GM12878 (cell line): ENCODE measurements around the gene NPS. TPM values are rescaled to one million over a fixed set of nuclear protein-coding genes. Genes with fewer than 3 reads are reported as not detected.

Experiments
- ATAC-seq: fragments of 200-7000 bp; cut with Tn5 transposase; 3 replicates; pipeline ENCODE4 v1.9.1; 2020; ENCODE audit warnings: mild to moderate bottlenecking, moderate library complexity
- BruUV-seq: library from RNA; stranded (reverse); fragments of 400-500 nt; replicated peaks from 2 replicates; lab custom pipeline; 2021; lab: Mats Ljungman, UMichigan
- CTCF ChIA-PET: fragments of 300-600 bp; sonication (Branson Sonifier 250); formaldehyde crosslinking; extraction: SDS; loops from one replicate; lab custom pipeline; 2021; ENCODE audit warnings: inconsistent platforms; lab: Yijun Ruan, JAX
- POLR2A ChIA-PET: fragments of 350-600 bp; formaldehyde crosslinking; extraction: SDS; loops from one replicate; lab custom pipeline; 2021; ENCODE audit warnings: inconsistent platforms; lab: Charles Lee
- RAD21 ChIA-PET: fragments of 300-600 bp; sonication (Branson Sonifier 250); formaldehyde crosslinking; loops from one replicate; lab custom pipeline; 2023; ENCODE audit warnings: antibody characterized with exemption; ENCODE audit not compliant: unreplicated experiment; lab: Charles Lee
- SMC1A ChIA-PET: fragments of 300-600 bp; sonication (Branson Sonifier 250); formaldehyde crosslinking; loops from one replicate; lab custom pipeline; 2023; ENCODE audit not compliant: unreplicated experiment, uncharacterized antibody; lab: Charles Lee
- DNase-seq: peaks from one replicate; pipeline ENCODE4 v3.0.0-alpha.2; 2011; ENCODE audit warnings: low read depth, low spot score
- FAIRE-seq: peaks from 3 replicates; lab custom pipeline; 2011; peaks lifted over from hg19 to GRCh38; lab: Jason Lieb, UNC
- H2AFZ ChIP-seq: 2 replicates; pipeline ENCODE4 v1.6.0; 2011; ENCODE audit warnings: low read depth, low read length, control low read depth; ENCODE audit not compliant: control insufficient read depth
- H3K27ac ChIP-seq: 2 replicates; pipeline ENCODE4 v1.5.1; 2011; ENCODE audit warnings: control low read depth; ENCODE audit not compliant: control insufficient read depth, insufficient read depth
- H3K27me3 ChIP-seq, 2 experiments: replicated peaks in 1 of 2; 2 replicates each; pipeline versions ENCODE4 v1.6.0 to v1.6.1; 2011; ENCODE audit warnings: low read length in 1 of 2; ENCODE audit not compliant: control insufficient read depth in 2 of 2, insufficient read depth in 2 of 2
- H3K36me3 ChIP-seq, 2 experiments: 2 replicates each; pipeline ENCODE4 v1.5.1; 2011; ENCODE audit warnings: low read length in 1 of 2; ENCODE audit not compliant: control insufficient read depth in 2 of 2, insufficient read depth in 2 of 2
- H3K4me1 ChIP-seq: 2 replicates; pipeline ENCODE4 v1.6.1; 2011; ENCODE audit warnings: mild to moderate bottlenecking, low read length, moderate library complexity, mixed read lengths; ENCODE audit not compliant: control insufficient read depth, insufficient read depth
- H3K4me2 ChIP-seq: 2 replicates; pipeline ENCODE4 v1.6.0; 2011; ENCODE audit warnings: control low read depth; ENCODE audit not compliant: control insufficient read depth, insufficient read depth
- H3K4me3 ChIP-seq: fragments of 200-600 bp; sonication (generic); 2 replicates; pipeline ENCODE4 v1.5.1; 2016
- H3K79me2 ChIP-seq: 2 replicates; pipeline ENCODE4 v1.6.0; 2011; ENCODE audit warnings: low read length; ENCODE audit not compliant: control insufficient read depth, insufficient read depth
- H3K9ac ChIP-seq: 2 replicates; pipeline ENCODE4 v1.8.0; 2011; ENCODE audit warnings: low read length, control low read depth, mixed read lengths; ENCODE audit not compliant: control insufficient read depth, insufficient read depth
- H3K9me3 ChIP-seq: replicated peaks from 3 replicates; pipeline ENCODE4 v1.5.1; 2011; ENCODE audit warnings: mild to moderate bottlenecking, low read length; ENCODE audit not compliant: control insufficient read depth, insufficient read depth
- H4K20me1 ChIP-seq: 2 replicates; pipeline ENCODE4 v1.6.0; 2011; ENCODE audit not compliant: control insufficient read depth, insufficient read depth
- BACH1 ChIP-seq: fragments of 450-650 bp; IDR thresholded peaks from 2 replicates; pipeline ENCODE4 v1.6.1; 2017; ENCODE audit warnings: mild to moderate bottlenecking, borderline replicate concordance
- BCL3 ChIP-seq: IDR thresholded peaks from 2 replicates; pipeline ENCODE4 v1.6.1; 2011; ENCODE audit warnings: borderline replicate concordance, low read depth, mild to moderate bottlenecking, moderate library complexity, low read length; ENCODE audit not compliant: insufficient read depth, poor library complexity, severe bottlenecking
- BHLHE40 ChIP-seq, 2 experiments: fragments of 450-650 bp in 1 of 2; IDR thresholded peaks; 2 replicates each; pipeline ENCODE4 v1.6.1; 2011 to 2017; ENCODE audit warnings: low read depth in 2 of 2, borderline replicate concordance in 1 of 2, improper control_type of control experiment in 1 of 2, low read length in 1 of 2, mild to moderate bottlenecking in 1 of 2
- BRCA1 ChIP-seq: IDR thresholded peaks from 2 replicates; pipeline ENCODE4 v1.6.1; 2011; ENCODE audit warnings: low read depth, low read length, improper control_type of control experiment
- CEBPB ChIP-seq, 2 experiments: fragments of 150-350 bp in 1 of 2; IDR thresholded peaks; 2 replicates each; pipeline ENCODE4 v1.6.1; 2012 to 2014; ENCODE audit warnings: low read depth in 2 of 2, low read length in 2 of 2, borderline replicate concordance in 1 of 2, inconsistent platforms in 1 of 2
- EGR1 ChIP-seq, 2 experiments: IDR thresholded peaks; 1 replicate in 1 of 2; 2 replicates in 1 of 2; pipeline ENCODE4 v1.6.1; 2011 to 2012; ENCODE audit warnings: low read depth in 2 of 2, low read length in 2 of 2, borderline replicate concordance in 1 of 2, mild to moderate bottlenecking in 1 of 2, moderate library complexity in 1 of 2
- IRF5 ChIP-seq: fragments of 450-650 bp; IDR thresholded peaks from 2 replicates; pipeline ENCODE4 v1.6.1; 2017; ENCODE audit warnings: borderline replicate concordance
- KLF5 ChIP-seq: fragments of 450-650 bp; IDR thresholded peaks from 2 replicates; pipeline ENCODE4 v1.6.1; 2014; ENCODE audit warnings: mild to moderate bottlenecking; ENCODE audit not compliant: partially characterized antibody
- NFXL1 ChIP-seq: fragments of 450-650 bp; IDR thresholded peaks from 2 replicates; pipeline ENCODE4 v1.6.1; 2017; ENCODE audit warnings: antibody characterized with exemption, mild to moderate bottlenecking, borderline replicate concordance
- RFX5 ChIP-seq: IDR thresholded peaks from 2 replicates; pipeline ENCODE4 v1.6.1; 2011; ENCODE audit warnings: low read depth, low read length, improper control_type of control experiment
- ZBED1 ChIP-seq: IDR thresholded peaks from 2 replicates; pipeline ENCODE4 v1.6.1; 2016; ENCODE audit warnings: borderline replicate concordance
- ZBTB4 ChIP-seq: fragments of 450-650 bp; formaldehyde crosslinking; IDR thresholded peaks from 2 replicates; pipeline ENCODE4 v1.4.0; 2022; ENCODE audit warnings: mild to moderate bottlenecking, moderate library complexity
- WGBS: methylation state at CpG from one replicate; pipeline ENCODE4 v1.1.6; 2016; ENCODE audit warnings: low lambda C conversion rate; ENCODE audit not compliant: insufficient replicate concordance, insufficient coverage; ENCODE audit errors: missing lambda C conversion rate; 5-methylcytosine and 5-hydroxymethylcytosine counted together
- in situ Hi-C: fragments of 300-500 bp; cut with MboI; formaldehyde crosslinking; loops from 9 replicates; pipeline ENCODE4 v1.14.3; 2018; ENCODE audit warnings: mixed read lengths
- intact Hi-C: fragments of 100-400 bp; cut with micrococcal nuclease; formaldehyde crosslinking; loops from one replicate; pipeline ENCODE4 v1.14.2; 2022; ENCODE audit not compliant: unreplicated experiment
- polyA plus RNA-seq, 11 experiments: library from polyadenylated mRNA; depleted of rRNA in 4 of 11; unstranded in 6 of 11; stranded (reverse) in 5 of 11; fragments of >200 nt; fragmentation: Nextera tagmentation in 4 of 11; fragmentation: Illumina TruSeq in 1 of 11; extraction: Ambion mirVana in 4 of 11; extraction: Trizol in 1 of 11; gene quantifications; 1 replicate in 1 of 11; 2 replicates in 10 of 11; pipeline versions ENCODE4 v1.2.1 to v1.2.3, GENCODE V29; 2011 to 2016; ENCODE audit warnings: inconsistent platforms in 2 of 11, missing spikeins in 2 of 11, low read depth in 1 of 11
- total RNA-seq, 4 experiments: library from RNA; depleted of rRNA in 3 of 4; stranded (reverse); fragments of >200 nt in 3 of 4; fragmentation: Illumina TruSeq in 1 of 4; extraction: Trizol in 1 of 4; gene quantifications; 2 replicates each; pipeline versions ENCODE4 v1.2.1 to v1.2.3, GENCODE V29; 2013 to 2021
- TF ChIP-seq, protein P1 (sequence below): fragments of 450-650 bp; IDR thresholded peaks from 2 replicates; pipeline ENCODE4 v1.6.1; 2016; ENCODE audit warnings: mild to moderate bottlenecking

Gene NPS
- total and polyA plus RNA-seq, 10 of the 15 experiments (the other 5 are each of a cell fraction or from before 2014, with no cell fraction given): not detected

DNA sequence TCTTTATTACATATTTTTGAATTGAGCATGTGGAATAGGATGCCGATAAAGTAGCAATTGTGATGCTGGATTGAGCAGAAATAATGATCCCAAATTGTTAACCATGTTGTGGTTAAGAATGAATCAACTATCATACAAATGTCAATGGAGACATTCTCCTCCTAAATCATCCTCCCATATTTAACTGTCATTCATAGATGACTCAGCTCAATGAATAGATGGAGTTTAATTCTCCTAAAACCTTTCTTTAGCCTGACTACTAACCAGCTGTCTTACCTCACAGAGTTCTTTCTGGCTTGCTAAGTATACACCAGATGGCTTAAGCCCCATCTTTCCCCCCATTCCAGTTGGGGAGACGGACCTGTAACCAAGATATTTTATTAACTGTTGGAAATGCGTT lies 23.4 kb upstream of the NPS start:
- TF ChIP-seq EGR1 (IDR thresholded peaks at IDR 0.05; ENCODE audit: borderline replicate concordance in 1 of 2, low read depth in 2 of 2, low read length in 2 of 2): no peak
- TF ChIP-seq BHLHE40 (IDR thresholded peaks at IDR 0.05; ENCODE audit: borderline replicate concordance in 1 of 2, low read depth in 2 of 2, low read length in 1 of 2): no peak
- TF ChIP-seq RFX5: no peak
- no peak for TF ChIP-seq BACH1
- TF ChIP-seq BCL3: no peak
- TF ChIP-seq, protein P1, sequence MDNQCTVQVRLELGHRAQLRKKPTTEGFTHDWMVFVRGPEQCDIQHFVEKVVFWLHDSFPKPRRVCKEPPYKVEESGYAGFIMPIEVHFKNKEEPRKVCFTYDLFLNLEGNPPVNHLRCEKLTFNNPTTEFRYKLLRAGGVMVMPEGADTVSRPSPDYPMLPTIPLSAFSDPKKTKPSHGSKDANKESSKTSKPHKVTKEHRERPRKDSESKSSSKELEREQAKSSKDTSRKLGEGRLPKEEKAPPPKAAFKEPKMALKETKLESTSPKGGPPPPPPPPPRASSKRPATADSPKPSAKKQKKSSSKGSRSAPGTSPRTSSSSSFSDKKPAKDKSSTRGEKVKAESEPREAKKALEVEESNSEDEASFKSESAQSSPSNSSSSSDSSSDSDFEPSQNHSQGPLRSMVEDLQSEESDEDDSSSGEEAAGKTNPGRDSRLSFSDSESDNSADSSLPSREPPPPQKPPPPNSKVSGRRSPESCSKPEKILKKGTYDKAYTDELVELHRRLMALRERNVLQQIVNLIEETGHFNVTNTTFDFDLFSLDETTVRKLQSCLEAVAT: no peak
- TF ChIP-seq CEBPB (IDR thresholded peaks at IDR 0.05; ENCODE audit: borderline replicate concordance in 1 of 2, low read depth in 2 of 2, low read length in 2 of 2): no peak
- no peak for TF ChIP-seq ZBED1
- no peak for TF ChIP-seq NFXL1
- TF ChIP-seq IRF5: no peak
- TF ChIP-seq BRCA1: no peak
- TF ChIP-seq ZBTB4: no peak
- TF ChIP-seq KLF5: no peak
- no peaks in the 10 kb centered on the region for H3K4me1 ChIP-seq
- no peak overlapping the region for H3K9ac ChIP-seq
- SMC1A ChIA-PET: no interaction called here
- no peak overlapping the region for H3K27ac ChIP-seq
- in situ Hi-C loops: no loop called here
- H3K4me2 ChIP-seq: no peak overlapping the region
- POLR2A ChIA-PET: no interaction called here
- no peaks in the 10 kb centered on the region for H3K9me3 ChIP-seq
- H3K79me2 ChIP-seq: no peaks in the 10 kb centered on the region
- CTCF ChIA-PET: no interaction called here
- no peaks in the 10 kb centered on the region for H3K36me3 ChIP-seq
- DNase-seq (no peak), FAIRE-seq (no peak), ATAC-seq (no peak)
- no TSS peak for BruUV-seq
- no peaks in the 10 kb centered on the region for H4K20me1 ChIP-seq
- H2AFZ ChIP-seq: no peak overlapping the region
- intact Hi-C loops: no loop called here
- RAD21 ChIA-PET: no interaction called here
- WGBS: 2% methylated on average over 3 of the region's 3 CpGs
- no peaks in the 10 kb centered on the region for H3K27me3 ChIP-seq
- no peak overlapping the region for H3K4me3 ChIP-seq
